NCI-H226 (cell line): ENCODE measurements around the gene TGM2.

Source experiments
- DNase-seq: peaks from one replicate; pipeline ENCODE4 v3.0.0-alpha.2; 2015

TGM2 gene

DNA sequence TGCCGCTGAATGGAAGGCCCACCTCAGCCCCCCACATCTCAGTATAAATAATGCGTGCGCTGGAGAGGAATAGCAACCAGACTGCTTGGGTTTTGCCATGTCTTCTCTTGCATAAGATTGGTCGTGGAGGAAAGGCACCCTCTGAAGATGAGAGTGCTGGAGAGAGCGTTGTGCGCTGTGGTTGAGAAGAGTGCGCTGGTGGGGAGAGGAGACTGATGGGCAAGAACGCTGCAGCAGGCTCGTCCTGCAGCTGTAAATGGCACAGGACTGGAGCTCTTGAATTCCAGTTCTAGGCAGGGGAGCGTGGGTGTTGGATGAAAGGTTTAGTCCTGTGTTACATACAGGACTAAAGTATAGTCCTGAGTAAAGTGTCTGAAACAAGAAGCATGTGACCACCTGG is 80.0 kb downstream of the TGM2 start:
- DNase-seq = no peak

GRCh38 chr20:38084425-38084951 is 80.6 kb downstream of the TGM2 start:
- DNase-seq = peak; percentile 71

- DNase-seq = no peak
These were observed 81.6 kb downstream of the TGM2 start for GRCh38 chr20:38083338-38084048.

DNA sequence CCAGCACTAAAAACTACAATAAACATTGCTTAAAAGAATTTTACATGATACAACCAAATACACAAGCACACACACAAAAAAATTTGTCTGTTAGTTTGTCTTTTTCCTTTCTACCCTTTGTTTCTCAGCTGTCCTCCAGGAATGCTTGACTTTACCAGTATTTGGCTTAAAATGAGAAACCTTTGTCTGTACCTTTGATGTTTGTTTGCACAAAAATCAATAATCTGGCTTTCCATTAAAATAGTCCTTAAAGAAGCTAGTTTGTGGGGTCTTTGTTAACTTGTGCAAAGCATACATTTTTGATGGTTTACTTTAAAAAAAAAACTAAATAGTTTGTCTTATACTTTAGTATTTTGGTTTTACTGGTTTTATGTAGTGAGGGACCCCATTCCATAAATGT is 82.2 kb downstream of the TGM2 start:
- DNase-seq = no peak

DNA sequence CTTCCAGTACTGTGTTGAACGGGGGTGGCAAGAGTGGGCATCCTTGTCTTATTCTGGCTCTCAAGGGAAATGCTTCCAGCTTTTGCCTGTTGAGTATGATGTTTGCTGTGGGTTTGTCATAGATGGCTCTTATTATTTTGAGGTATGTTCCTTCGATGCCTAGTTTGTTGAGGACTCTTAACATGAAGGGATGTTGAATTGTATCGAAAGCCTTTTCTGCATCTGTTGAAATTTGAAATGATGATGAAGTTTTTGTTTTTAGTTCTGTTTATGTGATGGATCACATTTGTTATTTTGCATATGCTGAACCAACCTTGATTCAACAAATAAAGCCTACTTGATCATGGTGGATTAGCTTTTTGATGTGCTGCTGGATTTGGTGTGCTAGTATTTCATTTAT is 83.5 kb downstream of the TGM2 start:
- no peak for DNase-seq

GRCh38 chr20:38079353-38079752 is 85.7 kb downstream of the TGM2 start:
- DNase-seq = no peak

GRCh38 chr20:38078084-38078483 is 87.0 kb downstream of the TGM2 start:
- no peak for DNase-seq
